Posterior vena cava (tissue), 2 donors: Measurements from ENCODE around the gene ARHGAP10. TPM values are rescaled to one million over a fixed set of nuclear protein-coding genes. Genes with fewer than 3 reads are reported as not detected.
"Not testable (repeated sequence)": the region's sequence is repeated elsewhere in the genome, so short reads cannot be mapped to it uniquely, and the experiment has no call there.

Experiments used
- DNase-seq: peaks from one replicate; pipeline ENCODE4 v3.0.0-alpha.2; 2020; ENCODE audit warnings: low spot score
- intact Hi-C, 2 donors: fragments of 100-400 bp; cut with DNase I; formaldehyde crosslinking; loops; one replicate each; pipeline versions ENCODE4 v1.14.1 to v1.14.2; 2022 to 2023
- total RNA-seq, 2 donors: library from RNA; stranded (reverse); fragmentation: NEBNext Ultra II Directional; extraction: Animal tissue kit (Norgen Biotek cat#: 25700); gene quantifications; one replicate each; pipeline ENCODE4 v1.2.1, GENCODE V29; 2021
- donor health status: DM: yes; HTN: yes; CAD: no.
- donor health status: DM: yes; HTN: yes; CAD: no.

ARHGAP10 gene
- total RNA-seq, 2 donors from 2014 or later: 79.0 to 80.5 TPM

GRCh38 chr4:147912106-147912505, 180.2 kb downstream of the ARHGAP10 start:
- DNase-seq, intact Hi-C loops: not testable (repeated sequence)

GRCh38 chr4:147913137-147913536, 181.2 kb downstream of the ARHGAP10 start:
- intact Hi-C loops: no loop called here
- DNase-seq: no peak

DNA sequence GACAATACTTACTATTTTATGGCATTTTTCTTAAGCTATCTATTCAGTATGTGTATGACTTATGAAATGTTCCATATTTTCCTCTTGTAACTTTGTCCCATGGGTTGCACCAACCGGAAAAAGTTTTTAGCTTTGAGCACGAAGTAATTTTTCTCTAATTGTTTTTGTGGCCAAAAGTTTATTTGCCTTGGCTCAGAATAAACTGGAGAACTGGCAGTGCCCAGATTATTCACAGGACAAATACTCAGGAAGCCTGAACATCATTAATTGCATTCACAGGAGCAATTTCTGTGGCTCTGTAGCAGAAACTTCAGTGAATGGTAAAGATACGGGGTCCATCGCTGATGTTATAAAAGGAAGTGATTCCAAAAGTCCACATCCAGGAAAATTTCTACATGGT, 184.5 kb downstream of the ARHGAP10 start:
- intact Hi-C loops: loop anchor here in 1 of 2 donors (5.0 kb wide), 1 partner anchor 36 kb away; no protein-coding TSS in a partner anchor
- no peak for DNase-seq

GRCh38 chr4:147923381-147923780, 191.5 kb downstream of the ARHGAP10 start:
- DNase-seq: no peak
- intact Hi-C loops: no loop called here

GRCh38 chr4:147923854-147924253, 192.0 kb downstream of the ARHGAP10 start:
- intact Hi-C loops: no loop called here
- no peak for DNase-seq

- intact Hi-C loops: no loop called here
- no peak for DNase-seq
Measured at GRCh38 chr4:147924604-147925412, 192.9 kb downstream of the ARHGAP10 start.

DNA sequence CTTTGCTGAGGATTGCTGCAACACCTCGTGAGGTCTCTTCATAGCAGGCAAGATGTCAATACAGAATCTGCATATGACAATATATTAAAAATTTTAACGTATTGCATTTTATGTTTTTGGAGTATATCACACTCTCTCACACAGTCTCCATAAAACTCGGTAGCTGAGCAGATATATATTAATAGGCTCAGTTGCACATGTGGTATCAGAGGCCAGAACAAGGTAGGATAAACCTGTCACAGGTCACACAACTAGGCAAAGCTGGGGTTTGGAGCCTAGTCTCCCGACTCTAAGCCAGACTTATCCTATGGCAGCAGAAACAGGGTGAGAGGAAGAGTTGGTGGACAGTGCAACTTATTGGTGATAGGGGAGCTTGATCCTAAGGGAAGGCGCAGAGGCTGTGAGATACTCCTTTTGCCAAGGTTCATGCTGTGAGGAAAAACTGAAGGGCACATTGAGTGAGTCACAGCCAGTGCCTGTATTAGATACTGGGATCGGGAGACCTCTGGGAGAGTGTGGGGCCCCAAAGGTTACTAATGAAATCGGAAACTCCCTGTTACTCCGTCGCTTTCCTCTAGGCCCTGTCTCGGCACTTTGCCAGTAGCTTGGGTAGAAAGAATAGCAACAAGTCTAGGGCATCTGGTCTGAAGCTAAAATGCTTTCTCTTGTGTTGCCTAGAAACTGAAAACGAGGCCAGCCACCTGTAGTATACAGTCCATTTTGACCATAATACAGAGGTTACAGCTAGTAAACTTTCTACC, 195.7 kb downstream of the ARHGAP10 start:
- no peak for DNase-seq
- intact Hi-C loops: no loop called here

DNA sequence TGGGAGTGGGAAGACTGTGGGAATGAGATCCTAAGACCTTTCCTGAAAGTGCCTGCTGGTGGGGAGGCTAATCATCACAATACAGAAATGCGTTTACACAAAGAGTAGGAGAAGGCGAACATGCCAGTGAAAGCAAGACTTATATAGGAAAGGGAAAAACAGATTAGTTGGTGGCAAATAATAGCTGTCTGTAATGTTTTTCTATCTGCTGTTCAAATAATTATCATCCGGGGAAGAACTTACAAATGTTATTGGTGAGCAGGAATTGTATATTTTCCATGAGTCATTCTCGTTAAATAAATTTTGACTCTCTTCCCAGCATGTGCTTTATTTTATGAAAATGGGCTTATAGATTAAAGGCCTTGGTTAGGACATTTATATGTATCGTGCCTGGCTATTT, 196.5 kb downstream of the ARHGAP10 start:
- DNase-seq: no peak
- intact Hi-C loops: no loop called here

GRCh38 chr4:147929746-147930145, 197.9 kb downstream of the ARHGAP10 start:
- no peak for DNase-seq
- intact Hi-C loops: no loop called here

GRCh38 chr4:147933316-147933715, 201.4 kb downstream of the ARHGAP10 start:
- DNase-seq: no peak
- intact Hi-C loops: no loop called here

DNA sequence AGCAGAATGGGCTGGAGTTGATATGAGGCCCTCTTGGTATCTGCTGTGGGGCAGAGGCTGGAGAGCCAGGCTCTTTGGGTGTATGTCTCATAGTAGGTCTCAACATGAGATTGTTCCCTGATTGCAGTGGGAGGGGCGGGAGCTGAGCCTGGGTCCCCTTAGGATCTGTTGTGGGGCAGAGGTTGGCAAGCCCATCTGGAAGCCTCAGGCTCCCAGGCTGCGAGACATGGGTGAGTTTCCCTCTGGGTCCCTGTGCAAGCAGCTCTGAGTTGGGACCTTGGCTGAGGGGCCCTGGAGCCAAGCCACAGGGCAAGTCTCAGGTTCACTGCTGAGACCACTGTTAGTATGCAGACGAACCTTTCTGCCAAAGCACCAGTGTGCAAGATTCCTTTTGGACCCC, 201.9 kb downstream of the ARHGAP10 start:
- intact Hi-C loops: no loop called here
- no peak for DNase-seq

GRCh38 chr4:147938496-147938895, 206.6 kb downstream of the ARHGAP10 start:
- DNase-seq: no peak
- intact Hi-C loops: loop anchor here in 1 of 2 donors (2.0 kb wide), 1 partner anchor 18 kb away; no protein-coding TSS in a partner anchor

- intact Hi-C loops: no loop called here
- DNase-seq: no peak
Measured at GRCh38 chr4:147940171-147940570, 208.3 kb downstream of the ARHGAP10 start.

- intact Hi-C loops: no loop called here
Measured at GRCh38 chr4:147941373-147941772, 209.5 kb downstream of the ARHGAP10 start.

DNA sequence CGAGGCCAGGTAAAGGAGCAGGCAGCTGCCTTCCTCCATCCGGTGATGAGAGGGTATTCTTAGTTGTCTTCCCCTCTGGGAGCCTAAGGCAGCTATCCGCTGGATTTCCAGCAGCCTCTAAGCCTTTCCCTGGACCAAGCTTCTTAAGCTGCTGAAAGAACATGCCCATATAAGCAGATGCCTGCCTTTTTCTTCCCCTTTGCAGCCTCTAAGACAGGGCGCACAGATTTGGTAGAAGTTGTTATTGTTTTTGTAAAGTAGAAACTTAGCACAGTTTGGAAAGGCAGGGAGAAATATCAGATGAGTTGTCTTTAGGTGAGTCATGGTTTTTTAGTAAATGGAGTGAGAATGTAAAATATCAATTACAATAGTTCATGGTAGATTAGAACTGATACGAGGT, 210.8 kb downstream of the ARHGAP10 start:
- DNase-seq: no peak
- intact Hi-C loops: no loop called here

More at GRCh38 chr4:147941373-147941772, 209.5 kb downstream of the ARHGAP10 start:
- no peak for DNase-seq

DNA sequence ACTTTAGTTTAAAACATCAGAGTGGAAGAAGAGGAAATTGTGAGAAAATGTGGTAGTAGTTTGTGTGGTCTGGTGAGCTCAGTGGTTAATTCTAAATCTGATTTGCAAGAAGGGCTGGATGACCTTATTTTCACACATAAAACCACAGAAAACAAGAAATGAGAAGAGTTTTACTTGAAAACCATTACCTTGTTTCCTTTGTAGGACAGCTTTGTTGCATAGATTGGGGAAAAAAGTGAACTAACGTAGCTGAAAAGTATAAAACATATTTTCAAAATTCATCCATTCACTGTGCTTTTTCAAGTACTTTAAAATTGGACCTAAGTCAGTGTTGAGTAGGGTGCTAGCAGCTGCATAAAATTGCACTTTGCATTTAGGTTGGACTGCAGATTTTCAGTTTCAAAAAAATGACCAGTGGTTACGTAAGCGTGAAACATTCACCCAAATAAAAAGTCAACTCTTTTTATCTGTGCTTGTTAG, 211.3 kb downstream of the ARHGAP10 start:
- intact Hi-C loops: no loop called here

GRCh38 chr4:147944249-147944648, 212.4 kb downstream of the ARHGAP10 start:
- intact Hi-C loops: no loop called here
- DNase-seq: no peak

More for the DNA sequence above, 211.3 kb downstream of the ARHGAP10 start:
- DNase-seq: no peak

GRCh38 chr4:147944670-147945260, 212.9 kb downstream of the ARHGAP10 start:
- DNase-seq: no peak
- intact Hi-C loops: no loop called here

DNA sequence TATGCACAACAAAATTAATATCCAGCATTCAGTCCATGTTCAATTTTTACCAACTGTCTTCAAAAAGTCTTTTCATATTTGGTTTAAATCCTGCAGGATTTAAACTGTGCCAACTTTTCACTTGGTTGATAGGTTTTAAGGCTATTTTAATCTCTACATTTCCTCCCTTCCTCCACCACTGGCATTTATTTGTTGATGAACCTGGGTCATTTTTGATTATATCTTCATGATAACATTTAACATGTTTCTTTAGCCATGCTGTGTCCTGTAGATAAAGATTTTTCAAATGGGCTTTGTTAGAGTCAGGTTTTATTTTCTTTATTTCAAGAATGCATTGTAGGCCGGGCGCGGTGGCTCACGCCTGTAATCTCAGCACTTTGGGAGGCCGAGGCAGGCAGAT, 216.4 kb downstream of the ARHGAP10 start:
- intact Hi-C loops: no loop called here
- no peak for DNase-seq

GRCh38 chr4:147950261-147950660, 218.4 kb downstream of the ARHGAP10 start:
- DNase-seq: no peak
- intact Hi-C loops: loop anchor here in 1 of 2 donors (5.0 kb wide), 1 partner anchor 33 kb away; no protein-coding TSS in a partner anchor
